GM21515 (cell line): Measurements from ENCODE around the gene ZBTB25.
A peak's percentile ranks its signal among the peaks of the same experiment; 100 is the strongest.

Source experiments
- ATAC-seq: cut with Tn5 transposase; IDR thresholded peaks from one replicate; pipeline ENCODE4 v1.9.1; 2021; ENCODE audit not compliant: unreplicated experiment

ZBTB25 gene

GRCh38 chr14:64478634-64479250, 24.9 kb downstream of the ZBTB25 start:
- ATAC-seq, result no peak

DNA sequence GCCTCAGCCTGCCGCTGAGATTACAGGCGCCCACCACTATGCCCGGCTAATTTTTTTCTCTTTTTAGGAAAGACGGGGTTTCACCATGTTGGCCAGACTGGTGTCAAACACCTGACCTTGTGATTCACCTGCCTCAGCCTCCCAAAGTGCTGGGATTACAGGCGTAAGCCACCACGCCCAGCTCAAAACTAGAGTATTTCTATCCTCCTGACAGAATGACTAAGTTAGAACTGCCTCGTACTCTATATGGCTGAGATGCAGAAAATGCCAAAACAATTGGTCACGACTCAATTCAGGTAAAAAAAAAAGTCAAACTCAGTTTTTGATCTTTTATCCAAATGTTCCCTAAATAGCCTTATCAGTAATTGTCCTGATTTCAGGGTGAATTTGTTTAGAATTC, 27.2 kb downstream of the ZBTB25 start:
- ATAC-seq, result no peak

DNA sequence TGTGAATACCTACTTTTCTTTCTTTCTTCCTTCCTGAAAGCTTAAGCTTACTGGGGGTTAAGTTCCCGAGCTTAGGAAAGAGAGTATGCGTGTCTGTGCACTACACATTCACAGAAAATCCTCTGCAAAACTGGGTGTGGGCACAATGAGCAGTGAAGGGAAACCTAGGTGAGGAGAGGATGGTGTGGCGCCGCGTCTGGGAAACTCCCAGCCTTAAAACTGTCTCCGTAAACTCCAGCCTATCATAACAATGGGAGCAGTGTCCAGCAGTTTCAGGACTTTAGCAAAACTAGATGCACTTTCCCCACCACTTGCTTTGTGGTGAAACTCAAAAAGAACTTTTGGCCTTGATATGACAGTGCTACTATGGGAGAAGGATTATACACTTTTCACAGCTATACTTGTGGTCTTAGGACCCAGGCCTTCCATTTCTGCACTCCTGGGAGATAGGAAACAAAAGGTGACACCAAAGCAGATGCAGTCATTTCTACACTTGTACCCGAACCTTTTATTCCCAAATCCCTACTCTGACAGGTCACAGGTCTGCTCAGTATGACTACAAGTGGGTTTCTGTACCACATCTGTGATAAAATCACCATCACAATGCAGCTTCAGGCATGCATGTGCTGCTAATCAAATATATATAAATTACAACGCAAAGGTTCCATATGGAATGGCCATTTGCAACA, 27.9 kb downstream of the ZBTB25 start:
- ATAC-seq, result no peak

- ATAC-seq, result no peak
Observed at GRCh38 chr14:64474698-64475097, 28.9 kb downstream of the ZBTB25 start.

DNA sequence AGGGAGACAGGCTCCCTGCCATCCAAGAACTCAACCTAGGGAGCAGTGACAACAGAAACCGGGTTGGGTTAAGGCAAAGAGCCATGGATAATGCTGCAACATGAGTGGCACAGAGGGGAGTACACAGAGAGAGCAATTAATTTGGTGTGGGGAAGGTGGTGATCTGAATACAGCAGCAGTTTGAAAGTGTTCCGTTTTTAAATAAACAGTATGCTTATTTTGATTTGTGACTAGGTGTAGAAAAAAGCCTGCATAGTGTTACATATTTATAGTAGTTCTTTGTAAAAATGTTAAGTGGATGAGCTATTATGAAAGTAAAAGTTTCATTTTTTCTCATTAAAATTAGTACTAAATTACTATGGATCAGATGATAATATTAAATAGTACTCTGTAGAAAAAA, 29.6 kb downstream of the ZBTB25 start:
- no peak for ATAC-seq

DNA sequence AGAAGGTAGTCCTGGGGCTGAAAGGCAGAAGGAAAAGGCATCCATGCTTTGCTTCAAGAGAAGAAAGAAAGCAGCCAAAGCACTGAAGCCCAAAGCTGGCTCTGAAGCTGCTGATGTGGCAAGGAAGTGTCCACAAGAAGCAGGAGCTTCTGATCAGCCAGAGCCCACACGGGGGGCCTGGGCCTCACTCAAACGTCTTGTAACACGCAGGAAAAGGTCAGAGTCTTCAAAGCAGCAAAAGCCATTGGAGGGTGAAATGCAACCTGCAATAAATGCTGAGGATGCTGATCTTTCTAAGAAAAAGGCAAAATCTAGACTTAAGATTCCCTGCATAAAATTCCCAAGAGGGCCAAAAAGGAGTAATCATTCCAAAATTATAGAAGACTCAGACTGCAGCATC, 35.2 kb downstream of the ZBTB25 start:
- ATAC-seq, result no peak

- no peak for ATAC-seq
Observed at GRCh38 chr14:64467566-64467965, 36.1 kb downstream of the ZBTB25 start.

- no peak for ATAC-seq
Observed at GRCh38 chr14:64467101-64467500, 36.5 kb downstream of the ZBTB25 start.

DNA sequence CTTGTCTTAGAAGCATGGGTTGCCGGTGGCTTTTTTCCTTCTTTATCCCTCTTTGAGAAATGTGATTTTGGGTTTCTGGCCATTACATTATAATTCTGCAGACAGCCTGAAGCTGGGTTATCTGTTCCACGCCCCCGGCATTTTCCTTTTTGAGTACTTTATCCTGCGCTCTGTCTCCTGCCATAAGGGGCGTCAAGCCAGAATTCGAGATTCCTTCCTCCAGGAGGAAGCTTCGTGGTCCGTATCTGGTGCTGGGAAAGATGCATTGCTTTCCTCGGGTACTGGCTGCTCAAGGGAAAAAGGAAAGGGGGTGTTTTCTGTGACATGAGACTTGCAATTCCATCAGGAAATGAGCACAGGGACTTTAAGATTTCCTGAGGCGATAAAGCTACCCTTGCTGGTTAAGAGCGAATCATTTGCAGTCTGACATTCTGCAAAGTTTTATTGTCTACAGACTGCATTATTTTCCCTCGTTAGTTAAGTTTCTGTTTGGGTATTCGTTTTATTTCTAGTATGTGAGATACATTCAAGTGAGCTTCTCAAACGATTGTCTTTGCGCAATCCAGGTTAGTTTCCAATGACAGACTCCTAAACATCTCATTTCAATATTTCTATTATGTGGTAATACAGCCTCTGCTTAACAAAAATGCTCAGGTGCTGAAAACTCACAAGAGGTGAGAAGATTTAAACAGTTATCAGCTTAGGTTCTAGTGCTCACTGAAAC, 37.6 kb downstream of the ZBTB25 start:
- ATAC-seq, result no peak

DNA sequence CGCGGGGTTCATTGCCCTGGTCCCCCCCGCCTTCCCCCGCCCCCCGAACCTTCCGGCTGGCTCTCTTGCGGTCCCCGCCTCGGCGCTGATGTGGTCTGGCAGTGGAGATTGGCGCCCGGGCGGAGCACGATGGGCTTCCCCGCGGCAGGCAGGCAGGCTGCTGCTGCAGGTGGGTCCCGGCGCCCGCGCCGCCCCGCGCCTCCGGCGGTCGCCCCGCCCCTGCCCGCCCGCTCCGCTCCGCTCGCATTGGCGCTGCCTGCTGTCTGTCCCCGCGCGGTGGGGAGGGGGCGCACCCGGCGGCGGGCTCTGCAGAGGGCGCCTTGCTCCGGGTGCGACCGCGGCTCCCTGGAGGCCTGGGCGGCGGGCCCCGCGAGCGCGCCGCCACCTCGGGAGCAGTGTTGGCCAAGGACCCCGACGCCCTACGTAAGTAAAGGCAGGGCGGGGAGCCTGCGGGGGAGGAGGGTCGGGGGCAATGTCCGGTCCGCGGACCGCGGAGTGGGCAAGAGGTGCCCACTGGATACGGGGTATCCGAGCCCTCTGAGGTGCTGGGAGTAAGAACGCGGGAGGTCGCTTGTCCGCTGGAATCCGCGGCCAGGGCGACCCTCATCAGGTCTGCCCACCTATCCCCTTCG, 38.3 kb downstream of the ZBTB25 start, which contains the start of gene AKAP5:
Gene AKAP5 (plus strand): TSS at position 309 of the 632 bp plus-strand sequence. CDS start 2,896 bp downstream, outside the sequence.
- peak; percentile 50 for ATAC-seq

DNA sequence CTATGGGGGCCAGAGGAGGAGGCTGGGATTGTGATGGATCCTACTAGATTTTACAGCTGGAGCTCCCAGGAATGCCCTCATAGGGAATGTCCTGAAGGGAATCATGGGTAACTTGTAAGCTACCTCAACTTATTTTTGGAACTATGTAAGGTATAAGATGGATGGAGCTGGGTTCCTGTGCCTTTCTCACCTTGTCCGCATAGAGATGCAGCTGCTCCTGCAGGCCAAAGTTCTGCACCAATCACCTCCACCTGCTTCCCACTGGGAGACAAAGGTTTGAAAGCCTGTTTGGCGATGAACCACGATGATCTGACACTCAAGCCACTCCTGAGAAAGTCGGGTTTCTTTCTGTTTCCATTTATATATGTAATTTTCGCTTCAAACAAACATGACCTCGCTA, 39.0 kb downstream of the ZBTB25 start:
- ATAC-seq, result peak; percentile 6

DNA sequence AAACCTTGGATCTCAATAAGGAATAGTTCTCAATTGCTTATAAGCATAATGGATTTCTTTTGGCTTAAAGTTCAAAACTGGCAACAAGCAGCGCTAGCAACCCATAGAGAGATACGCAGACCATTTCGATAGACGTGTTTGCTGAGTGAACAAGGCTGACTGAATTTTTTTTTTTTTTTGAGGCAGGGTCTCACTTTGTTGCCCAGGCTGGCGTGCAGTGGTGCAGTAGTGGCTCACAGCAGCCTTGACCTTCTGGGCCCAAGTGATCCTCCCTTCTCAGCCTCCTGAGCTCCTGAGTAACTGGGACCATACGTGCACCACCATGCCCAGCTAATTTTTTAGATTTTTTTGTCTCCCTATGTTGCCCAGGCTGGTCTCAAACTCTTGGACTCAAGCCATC, 39.8 kb downstream of the ZBTB25 start:
- no peak for ATAC-seq

GRCh38 chr14:64463195-64463594, 40.4 kb downstream of the ZBTB25 start:
- ATAC-seq, result no peak

DNA sequence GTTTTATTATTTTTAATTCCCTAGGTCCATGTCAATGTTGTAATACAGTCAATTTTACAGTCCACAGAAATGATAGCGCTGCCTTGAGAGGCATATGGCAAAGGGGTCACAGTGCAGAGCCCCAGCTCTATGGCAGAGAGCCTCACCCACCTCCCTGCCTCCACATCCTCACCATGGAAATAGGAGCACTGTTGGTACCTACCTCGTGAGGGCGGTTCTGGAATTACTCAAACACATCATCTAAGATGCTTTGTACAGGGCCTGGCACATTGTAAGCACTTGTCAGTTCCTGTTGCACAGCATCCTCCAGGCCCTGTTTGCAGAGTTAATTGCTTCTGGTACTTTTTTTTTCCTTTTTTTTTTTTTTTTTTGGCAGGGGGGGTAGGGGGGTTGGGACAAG, 42.4 kb downstream of the ZBTB25 start:
- no peak for ATAC-seq

GRCh38 chr14:64459405-64460136, 44.1 kb downstream of the ZBTB25 start:
- ATAC-seq, result no peak

DNA sequence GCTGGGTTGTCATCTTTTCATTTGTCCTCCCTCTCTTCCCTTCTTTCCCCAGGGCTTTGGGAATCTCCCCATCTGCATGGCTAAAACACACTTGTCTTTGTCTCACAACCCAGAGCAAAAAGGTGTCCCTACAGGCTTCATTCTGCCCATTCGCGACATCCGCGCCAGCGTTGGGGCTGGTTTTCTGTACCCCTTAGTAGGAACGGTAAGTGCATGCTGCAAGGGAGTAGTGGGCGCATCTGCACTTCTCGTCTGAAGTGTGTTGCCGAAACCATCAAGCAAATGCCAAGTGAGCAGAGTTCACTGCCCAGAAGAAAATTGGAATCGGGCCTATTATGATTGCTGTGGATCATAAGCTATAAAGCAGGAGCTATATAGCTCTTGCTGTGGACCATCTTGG, 49.0 kb downstream of the ZBTB25 start:
- no peak for ATAC-seq

DNA sequence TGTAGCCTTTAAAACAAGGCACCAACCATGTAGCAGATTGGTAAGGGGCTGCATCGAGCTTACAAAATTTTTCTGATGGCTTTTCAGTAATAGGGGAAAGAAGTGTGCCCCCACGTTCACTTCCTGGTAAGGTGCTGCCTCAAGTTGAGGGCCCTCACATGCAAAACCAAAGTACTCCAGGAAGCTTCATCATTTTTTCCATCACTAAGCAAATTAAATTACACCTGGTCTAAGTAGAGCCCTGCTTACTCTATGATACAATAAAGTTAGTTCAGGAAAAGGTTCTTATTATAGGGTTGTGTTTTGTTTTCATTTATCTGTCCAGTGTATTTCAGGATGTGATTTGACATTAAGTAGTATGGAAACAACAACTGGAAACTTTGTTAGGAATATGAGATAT, 53.4 kb downstream of the ZBTB25 start:
- ATAC-seq, result no peak

DNA sequence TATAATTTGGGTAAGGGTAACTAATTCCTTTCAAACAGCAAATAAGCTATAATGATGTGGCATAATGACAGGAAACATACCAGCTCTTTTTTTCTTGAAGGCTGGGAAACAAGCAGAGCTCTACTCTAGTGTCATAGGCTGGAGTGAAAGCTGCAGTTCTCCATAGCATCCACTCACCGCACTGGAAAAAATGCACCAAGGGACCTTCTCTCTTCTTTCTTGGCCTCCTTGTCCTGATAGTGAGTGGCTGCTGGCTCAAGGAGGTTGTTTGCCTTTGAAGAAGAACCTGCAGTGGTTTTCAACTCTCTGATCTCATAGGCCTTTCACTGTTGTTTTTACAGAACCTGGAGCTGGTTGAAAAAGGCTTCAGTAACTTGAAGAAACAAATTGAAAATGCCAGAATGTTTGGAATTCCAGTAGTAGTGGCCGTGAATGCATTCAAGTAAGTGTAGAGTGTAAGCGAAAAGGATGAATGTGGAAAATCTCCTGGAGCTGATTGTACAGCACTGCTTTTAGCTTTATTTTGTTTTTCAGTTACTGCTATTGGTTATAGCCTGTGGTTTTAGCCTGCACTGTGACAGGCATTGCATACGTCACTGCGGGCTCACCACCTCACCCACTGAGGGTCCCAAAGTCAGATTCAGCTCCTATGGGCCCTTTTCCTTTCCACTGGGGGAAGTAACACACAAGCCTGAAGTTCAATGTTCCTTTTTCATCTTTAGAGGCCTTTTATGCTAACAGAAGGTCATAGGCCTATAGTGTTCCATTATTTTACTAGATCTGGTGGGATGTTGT, 55.6 kb downstream of the ZBTB25 start:
- ATAC-seq, result no peak

- ATAC-seq, result peak; percentile 80
Observed at GRCh38 chr14:64444984-64445845, 58.4 kb downstream of the ZBTB25 start.
